Stimulated activated CD4-positive, alpha-beta T cell treated with anti-CD3 and anti-CD28 coated beads, Interleukin-4, amount 100 ng/mL, for 48 hours (primary cell): Measurements from ENCODE around the gene GPD2.
"Not testable (repeated sequence)": the region's sequence is repeated elsewhere in the genome, so short reads cannot be mapped to it uniquely, and the experiment has no call there.

Experiments
- DNase-seq, 2 donors: peaks; one replicate each; pipeline ENCODE4 v3.0.0-alpha.2; 2020; ENCODE audit warnings: low read depth in 2 of 2

The GPD2 gene

DNA sequence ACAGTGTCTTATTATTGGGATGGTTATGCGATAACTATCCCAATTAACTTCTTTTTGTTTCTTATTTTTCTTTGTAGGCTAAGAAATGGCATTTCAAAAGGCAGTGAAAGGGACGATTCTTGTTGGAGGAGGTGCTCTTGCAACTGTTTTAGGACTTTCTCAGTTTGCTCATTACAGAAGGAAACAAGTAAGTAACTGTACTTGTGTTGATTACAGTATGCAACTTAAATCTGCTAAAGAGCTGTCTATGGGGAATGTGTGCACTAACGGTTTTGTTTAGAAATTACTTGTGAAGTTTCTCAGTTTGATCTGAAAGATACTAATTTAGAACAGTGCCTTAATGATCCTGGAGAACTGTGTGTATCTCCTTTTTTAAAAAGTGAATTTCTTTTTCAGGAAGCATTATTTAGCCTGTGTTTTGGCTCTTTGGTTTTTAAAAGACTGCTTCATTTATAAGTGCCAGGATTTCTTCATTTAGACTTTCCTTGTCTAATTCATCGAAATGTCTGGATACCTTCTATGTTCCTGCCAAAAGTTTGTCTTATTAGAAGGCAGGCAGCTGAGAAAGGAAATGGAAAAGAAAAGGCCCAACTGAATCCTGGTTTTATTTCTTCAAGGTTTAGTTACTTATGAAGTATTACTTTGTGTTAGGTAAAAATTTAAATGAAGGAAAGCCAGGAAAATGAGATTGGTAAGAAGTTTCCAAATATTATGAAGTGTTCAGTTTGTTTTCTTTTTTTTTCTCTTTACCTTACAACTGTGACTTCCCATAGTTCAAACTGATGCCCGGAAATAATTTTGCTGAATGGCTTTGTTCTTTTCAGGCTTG, 40.1 kb downstream of the GPD2 start:
- no peak for DNase-seq

- no peak for DNase-seq
These were observed 40.6 kb downstream of the GPD2 start for GRCh38 chr2:156476850-156477206.

GRCh38 chr2:156480376-156480775, 44.2 kb downstream of the GPD2 start:
- DNase-seq = no peak

DNA sequence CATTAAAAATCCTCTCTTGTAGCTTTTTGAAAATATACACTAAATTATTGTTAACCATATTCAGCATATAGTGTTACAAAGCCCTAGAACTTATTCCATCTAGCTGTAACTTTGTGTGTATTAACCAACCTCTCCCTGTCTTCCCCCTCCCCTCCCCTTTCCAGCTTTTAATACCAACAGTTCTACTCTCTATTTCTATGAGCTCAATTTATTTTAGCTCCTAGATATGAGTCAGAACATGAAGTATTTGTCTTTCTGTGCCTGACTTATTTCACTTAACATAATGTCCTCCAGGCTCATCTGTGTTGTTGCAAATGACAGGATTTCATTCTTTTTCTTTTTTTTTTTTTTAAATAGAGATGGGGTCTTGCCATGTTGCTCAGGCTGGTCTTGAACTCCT, 45.1 kb downstream of the GPD2 start:
- no peak for DNase-seq

DNA sequence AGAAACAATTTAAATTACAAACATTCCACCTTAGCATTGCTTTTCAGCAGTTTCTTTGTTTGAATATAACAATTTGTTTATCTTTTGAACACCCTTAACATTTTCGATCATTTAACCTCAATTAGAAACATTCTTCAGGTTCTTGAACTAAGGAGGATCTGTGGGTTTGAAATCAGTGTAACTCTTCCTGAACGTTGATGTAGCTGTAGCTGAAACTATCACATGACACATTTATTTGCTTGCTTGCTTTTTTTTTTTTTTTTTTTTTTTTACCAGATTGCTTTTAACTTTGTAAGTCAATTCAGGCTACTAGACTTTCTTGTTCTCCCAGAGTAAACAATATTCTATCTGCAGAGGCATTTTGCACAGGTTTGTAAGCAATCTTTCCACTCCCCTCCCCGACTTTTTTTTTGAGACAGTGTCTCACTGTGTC, 47.6 kb downstream of the GPD2 start:
- DNase-seq = no peak

DNA sequence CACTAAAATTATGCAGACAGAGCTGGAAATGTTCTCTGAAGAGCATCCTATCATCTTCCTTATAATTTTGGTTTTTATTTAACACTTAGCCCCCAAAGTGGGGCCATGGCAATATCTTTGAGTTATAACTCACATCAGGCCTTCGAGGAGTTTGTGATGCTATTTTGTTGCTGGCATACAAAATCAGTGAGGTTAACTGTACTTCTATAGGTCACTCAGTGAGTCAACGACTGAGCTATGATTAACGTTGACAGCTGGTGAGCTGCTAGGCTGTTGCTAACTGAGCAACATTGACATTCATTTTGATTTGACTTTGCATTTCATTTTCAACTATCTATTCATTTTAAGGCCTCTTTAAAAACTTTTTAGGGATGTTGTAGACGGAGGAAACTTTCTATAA, 50.0 kb downstream of the GPD2 start:
- DNase-seq = no peak

- no peak for DNase-seq
These were observed 50.4 kb downstream of the GPD2 start for GRCh38 chr2:156486614-156487013.

DNA sequence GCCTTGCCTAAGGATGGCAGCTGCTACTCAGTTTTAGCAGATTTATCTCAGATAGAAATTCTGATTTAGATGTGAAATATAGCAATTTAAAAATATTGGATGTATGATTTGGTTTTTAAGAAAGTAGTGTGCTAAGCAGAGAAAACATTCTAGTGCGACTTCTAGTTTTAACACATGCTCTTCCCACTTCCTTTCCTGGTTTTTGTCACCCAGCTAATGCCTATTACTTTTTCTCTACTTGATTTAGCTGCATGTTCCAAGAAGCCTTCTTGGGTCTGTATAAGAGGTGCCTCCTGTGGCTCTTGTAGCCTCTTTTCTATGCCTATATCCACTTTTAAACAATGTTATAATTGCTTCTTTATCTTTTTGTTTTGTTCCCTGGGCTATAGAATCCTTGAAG, 53.0 kb downstream of the GPD2 start:
- no peak for DNase-seq

- no peak for DNase-seq
These were observed 53.7 kb downstream of the GPD2 start for GRCh38 chr2:156489750-156490465.

DNA sequence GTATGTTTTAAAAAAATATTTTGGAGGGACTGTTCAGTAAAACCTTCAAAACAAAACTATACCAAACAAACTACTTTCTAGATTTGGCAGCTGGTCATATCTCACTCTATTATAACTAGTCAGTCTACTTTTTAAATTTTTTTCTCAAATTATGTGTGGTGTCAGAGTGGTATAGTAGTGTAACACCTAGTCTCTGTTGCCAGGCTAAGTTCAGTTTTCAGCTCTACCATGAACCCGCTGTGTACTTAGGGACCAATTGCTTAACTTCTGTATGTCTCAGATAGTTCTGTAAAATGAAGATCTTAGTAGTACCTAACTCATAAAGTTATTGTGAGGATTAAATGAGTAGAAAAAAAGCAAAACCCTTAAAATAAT, 54.3 kb downstream of the GPD2 start:
- DNase-seq = no peak

DNA sequence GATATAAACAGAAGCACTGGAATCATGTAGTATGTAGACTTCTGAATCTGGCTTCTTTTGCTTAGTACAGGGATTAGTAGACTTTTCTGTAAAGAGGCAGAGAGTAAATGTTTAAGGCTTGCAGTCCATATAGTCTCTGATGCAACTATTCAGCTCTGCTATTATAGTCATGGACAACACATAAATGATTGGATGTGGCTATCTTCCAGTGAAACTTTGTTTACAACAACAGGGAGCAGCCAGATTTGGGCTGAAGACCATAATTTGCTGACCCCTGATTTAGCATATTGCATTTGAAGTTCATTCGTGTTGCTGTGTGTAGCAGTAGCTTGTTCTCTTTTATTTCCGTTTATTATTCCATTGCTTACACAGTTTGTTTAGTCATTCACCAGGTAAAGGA, 55.0 kb downstream of the GPD2 start:
- no peak for DNase-seq

- DNase-seq = no peak
These were observed 56.8 kb downstream of the GPD2 start for GRCh38 chr2:156492979-156493378.

- DNase-seq = not testable (repeated sequence)
These were observed 59.8 kb downstream of the GPD2 start for GRCh38 chr2:156495998-156496397.

GRCh38 chr2:156505696-156506095, 69.5 kb downstream of the GPD2 start:
- DNase-seq = no peak

DNA sequence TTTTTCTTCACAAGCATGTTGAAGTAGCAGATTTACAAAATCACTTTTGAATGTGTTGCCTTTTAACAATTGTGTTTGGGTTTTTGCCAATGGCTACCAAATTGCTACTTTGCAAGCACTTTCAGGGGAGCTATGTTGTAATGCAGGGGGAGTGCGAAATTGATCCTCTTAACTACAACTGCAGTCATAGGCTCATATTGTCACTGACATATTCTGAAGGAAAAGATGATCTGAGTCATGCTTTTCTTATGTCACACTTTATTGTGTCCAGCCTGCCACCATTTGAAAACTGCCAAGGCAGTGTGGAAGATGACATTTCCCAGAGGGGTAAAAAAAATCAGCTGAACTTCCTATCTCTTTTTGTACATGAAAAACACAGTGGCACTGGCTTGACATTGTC, 74.9 kb downstream of the GPD2 start:
- no peak for DNase-seq

DNA sequence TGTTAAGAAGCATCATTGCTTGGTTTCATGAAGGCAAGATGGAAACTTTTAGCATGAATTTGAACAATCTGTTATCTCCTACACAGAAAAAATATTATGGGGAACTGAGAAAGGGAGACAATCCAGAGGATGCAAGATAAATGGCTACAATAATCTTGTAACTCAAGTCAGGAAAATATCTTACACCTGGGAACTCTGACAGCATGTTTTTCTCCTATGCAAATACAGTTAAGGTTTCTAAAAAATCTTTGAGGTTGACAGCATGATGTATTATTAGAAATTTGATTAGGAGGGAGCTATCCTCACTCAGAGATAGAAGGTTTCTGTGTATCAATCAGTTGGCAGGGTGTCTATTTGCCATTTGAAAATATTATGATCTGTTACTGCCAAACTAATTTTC, 75.6 kb downstream of the GPD2 start:
- no peak for DNase-seq

DNA sequence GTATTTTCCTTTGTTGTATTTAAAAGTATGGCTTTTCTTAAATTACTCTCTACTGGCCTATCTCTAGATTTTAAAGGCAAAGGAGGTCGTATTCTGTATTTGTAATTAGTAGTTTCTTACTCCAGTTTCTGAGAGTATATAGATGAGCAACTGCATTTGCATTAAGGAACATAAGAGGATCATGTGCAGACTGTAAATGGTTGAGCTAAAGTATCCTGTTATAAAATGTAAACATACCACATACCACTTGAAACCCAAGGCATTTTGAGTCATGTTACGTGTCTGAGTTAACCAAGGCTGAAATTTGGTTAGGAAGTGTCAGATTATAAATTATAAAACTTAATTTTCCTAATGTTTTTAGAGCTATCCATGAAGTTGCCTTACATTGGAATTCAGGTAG, 76.3 kb downstream of the GPD2 start:
- no peak for DNase-seq

DNA sequence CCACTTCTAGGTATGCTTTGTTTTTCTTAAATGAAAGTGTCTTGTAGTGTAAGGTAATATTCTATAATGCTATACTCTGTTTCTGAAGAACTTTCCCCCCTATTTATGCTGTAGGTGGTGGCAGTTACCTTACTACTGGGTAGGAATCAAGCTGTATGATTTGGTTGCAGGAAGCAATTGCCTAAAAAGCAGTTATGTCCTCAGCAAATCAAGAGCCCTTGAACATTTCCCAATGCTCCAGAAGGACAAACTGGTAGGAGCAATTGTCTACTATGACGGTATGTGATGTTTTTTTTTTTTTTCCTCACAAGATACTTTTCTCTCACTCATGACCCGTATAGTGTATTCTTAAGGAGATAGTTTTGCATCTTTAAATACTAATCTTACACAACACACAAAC, 77.0 kb downstream of the GPD2 start:
- DNase-seq = no peak

DNA sequence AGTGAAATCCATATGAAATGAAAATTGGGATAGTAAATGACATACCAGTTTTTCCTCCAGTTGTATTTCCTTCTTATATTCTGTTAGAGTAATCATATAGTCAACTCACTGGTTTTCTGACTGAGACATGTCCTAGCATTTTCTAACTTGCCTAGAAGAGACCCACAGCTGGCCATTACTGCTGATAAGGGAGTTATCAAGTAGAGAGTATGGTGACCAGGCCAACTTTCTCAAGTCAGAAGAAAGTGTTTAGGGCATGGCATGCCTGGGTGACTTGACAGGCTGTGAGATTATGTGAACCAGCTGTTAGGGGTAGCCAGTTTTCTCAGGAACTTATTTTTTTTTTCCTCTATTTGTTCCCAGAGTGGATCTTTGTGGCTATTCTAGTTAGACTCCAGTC, 81.2 kb downstream of the GPD2 start:
- DNase-seq = no peak

DNA sequence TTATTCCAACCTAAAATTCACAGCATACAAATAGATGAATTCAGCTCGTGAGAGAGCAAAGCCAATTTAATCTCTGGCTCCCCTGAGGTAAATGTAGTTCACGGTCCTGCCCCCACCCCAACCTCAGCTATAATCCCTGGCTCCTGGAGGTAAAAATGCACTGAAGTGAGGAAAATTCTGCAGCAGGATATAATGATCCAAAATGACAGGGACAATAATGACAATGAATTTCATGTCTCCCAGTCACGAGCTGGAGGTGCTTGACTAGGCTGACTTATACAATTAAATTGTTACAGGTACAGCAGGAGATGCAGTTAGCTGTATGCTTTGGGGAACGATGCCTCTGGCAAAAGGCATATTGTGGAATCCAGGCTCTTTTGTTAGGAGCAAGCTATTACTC, 82.0 kb downstream of the GPD2 start:
- no peak for DNase-seq

GRCh38 chr2:156522864-156523440, 86.8 kb downstream of the GPD2 start:
- no peak for DNase-seq

DNA sequence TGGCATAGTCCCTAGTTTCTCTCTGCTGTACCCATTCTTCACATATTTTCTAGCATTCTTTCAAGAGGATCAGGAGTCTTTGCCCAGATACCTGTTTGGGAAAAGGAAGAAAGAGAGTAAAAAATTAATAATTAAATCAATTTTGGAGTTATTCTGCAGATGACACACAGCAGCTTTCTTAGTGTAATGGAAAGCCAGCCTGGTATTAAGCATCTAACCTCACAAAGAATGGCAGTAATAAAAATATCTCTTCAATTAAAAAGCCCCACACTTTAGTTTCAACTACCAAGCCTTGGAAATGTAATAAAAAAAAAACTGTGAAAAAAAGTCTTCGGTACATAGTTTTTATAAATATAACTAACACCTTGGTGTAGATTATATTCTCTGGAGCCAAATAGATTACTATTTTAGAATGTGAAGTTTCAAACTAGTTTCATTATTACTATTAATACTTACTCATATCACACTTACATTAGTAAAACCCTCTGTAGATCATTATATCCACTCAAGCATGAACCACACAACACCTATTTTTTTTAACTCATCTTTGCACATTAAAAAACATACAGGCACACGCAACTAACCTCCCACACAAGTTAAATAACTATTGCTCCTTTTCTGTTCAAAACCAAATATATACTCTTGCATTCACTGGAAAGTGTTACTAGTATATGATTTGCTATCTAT, 90.9 kb downstream of the GPD2 start:
- no peak for DNase-seq

- not testable (repeated sequence) for DNase-seq
These were observed 92.4 kb downstream of the GPD2 start for GRCh38 chr2:156528583-156528982.
